Activated naive CD4-positive, alpha-beta T cell (primary cell): ENCODE measurements around the gene SLC4A1AP.

ENCODE experiments used
- DNase-seq, 4 experiments: peaks; one replicate each; lab custom pipeline; 2025; lab: John Stamatoyannopoulos, UW

Gene SLC4A1AP

DNA sequence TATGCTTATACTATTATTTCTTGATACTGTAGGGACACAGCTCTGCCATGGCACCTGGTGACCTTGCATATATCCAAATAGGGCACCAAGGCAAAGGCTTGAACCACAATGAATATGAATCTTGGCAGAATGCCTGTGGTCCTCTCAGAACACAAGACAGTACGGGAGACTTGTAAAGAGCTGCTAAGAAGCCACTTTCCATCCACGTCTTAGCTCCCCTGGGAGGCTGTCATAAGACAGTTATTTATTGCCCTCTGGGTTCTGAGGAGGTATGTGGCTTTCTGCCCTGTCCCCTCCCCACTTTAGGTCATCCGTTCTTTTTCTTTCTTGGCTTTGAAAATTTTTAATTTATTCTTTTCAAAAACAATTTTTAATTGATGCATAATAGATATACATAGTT is 78.0 kb downstream of the SLC4A1AP start:
- DNase-seq: no peak

DNA sequence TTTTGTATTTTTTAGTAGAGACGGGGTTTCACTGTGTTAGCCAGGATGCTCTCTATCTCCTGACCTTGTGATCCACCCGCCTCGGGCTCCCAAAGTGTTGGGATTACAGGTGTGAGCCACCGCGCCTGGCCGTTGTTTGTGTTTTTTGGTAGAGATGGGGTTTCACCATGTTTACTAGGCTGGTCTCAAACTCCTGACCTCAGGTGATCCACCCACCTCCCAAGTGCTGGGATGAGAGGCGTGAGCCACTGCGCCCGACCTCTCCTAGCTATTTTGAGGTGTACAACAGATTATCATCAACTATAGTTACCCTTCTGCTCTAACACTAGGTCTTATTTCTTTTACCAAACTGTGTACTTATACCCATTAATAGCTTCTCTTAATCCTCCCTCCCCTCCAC is 78.9 kb downstream of the SLC4A1AP start:
- DNase-seq: no peak
